Calu3 (cell line): ENCODE measurements around the gene AMPH. TPM values are rescaled to one million over a fixed set of nuclear protein-coding genes. Genes with fewer than 3 reads are reported as not detected.

Experiments
- BruUV-seq: library from RNA; stranded (reverse); fragments of 400-500 nt; replicated peaks from 2 replicates; lab custom pipeline; 2021; lab: Mats Ljungman, UMichigan
- CTCF ChIA-PET: fragments of 300-600 bp; sonication (Branson Sonifier 250); formaldehyde crosslinking; loops from one replicate; lab custom pipeline; 2022; ENCODE audit warnings: antibody characterized with exemption; lab: Charles Lee
- DNase-seq: peaks from one replicate; pipeline ENCODE4 v3.0.0; 2022
- H3K27ac Mint-ChIP-seq: one replicate; pipeline ENCODE4 v1.8.0; 2022; ENCODE audit warnings: mixed read lengths; ENCODE audit not compliant: unreplicated experiment
- H3K27me3 Mint-ChIP-seq: one replicate; pipeline ENCODE4 v1.8.0; 2022; ENCODE audit warnings: mixed read lengths; ENCODE audit not compliant: unreplicated experiment
- H3K36me3 Mint-ChIP-seq: one replicate; pipeline ENCODE4 v1.8.0; 2022; ENCODE audit warnings: mild to moderate bottlenecking, moderate library complexity, mixed read lengths; ENCODE audit not compliant: insufficient read depth, unreplicated experiment
- H3K4me1 Mint-ChIP-seq: one replicate; pipeline ENCODE4 v1.8.0; 2022; ENCODE audit warnings: mild to moderate bottlenecking, low read depth, mixed read lengths; ENCODE audit not compliant: unreplicated experiment
- H3K4me3 Mint-ChIP-seq: one replicate; pipeline ENCODE4 v1.8.0; 2022; ENCODE audit warnings: mild to moderate bottlenecking, low read depth, moderate library complexity, mixed read lengths; ENCODE audit not compliant: unreplicated experiment
- H3K9me3 Mint-ChIP-seq: one replicate; pipeline ENCODE4 v1.8.0; 2022; ENCODE audit warnings: low read depth, mixed read lengths; ENCODE audit not compliant: unreplicated experiment
- intact Hi-C: fragments of 100-400 bp; cut with micrococcal nuclease; formaldehyde crosslinking; loops from one replicate; pipeline ENCODE4 v1.10.0; 2022; ENCODE audit not compliant: unreplicated experiment
- total RNA-seq: library from RNA; stranded (reverse); gene quantifications from 2 replicates; pipeline ENCODE4 v1.2.3, GENCODE V29; 2022
- TF ChIP-seq, protein P1 (sequence below): fragments of 200-600 bp; IDR thresholded peaks from one replicate; pipeline ENCODE4 v1.8.0; 2022; ENCODE audit warnings: antibody characterized with exemption; ENCODE audit not compliant: unreplicated experiment

AMPH gene
- total RNA-seq, 1 experiment from 2014 or later: not detected

DNA sequence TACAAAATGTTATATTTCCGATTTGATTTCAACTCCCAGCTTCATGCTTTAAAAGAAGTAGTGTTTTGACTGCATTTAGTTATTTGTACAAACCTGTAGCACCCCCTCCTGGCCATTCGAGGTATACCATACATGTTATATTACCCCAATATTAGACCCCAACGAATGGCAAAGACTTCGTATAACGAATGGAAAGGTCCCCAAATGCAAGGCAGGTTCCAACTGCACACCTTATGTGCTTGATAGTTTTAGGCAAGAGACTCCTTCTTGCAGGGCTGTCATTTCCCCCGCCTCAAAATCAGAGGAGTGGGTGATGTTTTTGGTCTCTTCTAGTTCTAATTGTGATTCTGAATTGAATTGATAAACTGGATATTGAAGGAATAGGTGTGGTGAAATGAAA, 256.7 kb downstream of the AMPH start:
- peaks cover 27% of the 10 kb centered on the region for H3K27me3 Mint-ChIP-seq
- TF ChIP-seq, protein P1, sequence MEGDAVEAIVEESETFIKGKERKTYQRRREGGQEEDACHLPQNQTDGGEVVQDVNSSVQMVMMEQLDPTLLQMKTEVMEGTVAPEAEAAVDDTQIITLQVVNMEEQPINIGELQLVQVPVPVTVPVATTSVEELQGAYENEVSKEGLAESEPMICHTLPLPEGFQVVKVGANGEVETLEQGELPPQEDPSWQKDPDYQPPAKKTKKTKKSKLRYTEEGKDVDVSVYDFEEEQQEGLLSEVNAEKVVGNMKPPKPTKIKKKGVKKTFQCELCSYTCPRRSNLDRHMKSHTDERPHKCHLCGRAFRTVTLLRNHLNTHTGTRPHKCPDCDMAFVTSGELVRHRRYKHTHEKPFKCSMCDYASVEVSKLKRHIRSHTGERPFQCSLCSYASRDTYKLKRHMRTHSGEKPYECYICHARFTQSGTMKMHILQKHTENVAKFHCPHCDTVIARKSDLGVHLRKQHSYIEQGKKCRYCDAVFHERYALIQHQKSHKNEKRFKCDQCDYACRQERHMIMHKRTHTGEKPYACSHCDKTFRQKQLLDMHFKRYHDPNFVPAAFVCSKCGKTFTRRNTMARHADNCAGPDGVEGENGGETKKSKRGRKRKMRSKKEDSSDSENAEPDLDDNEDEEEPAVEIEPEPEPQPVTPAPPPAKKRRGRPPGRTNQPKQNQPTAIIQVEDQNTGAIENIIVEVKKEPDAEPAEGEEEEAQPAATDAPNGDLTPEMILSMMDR: peak; percentile 72
- H3K9me3 Mint-ChIP-seq: no peaks in the 10 kb centered on the region
- no peak overlapping the region for H3K4me3 Mint-ChIP-seq
- intact Hi-C loops: no loop called here
- BruUV-seq: no TSS peak
- H3K36me3 Mint-ChIP-seq: no peaks in the 10 kb centered on the region
- peak; percentile 47 for DNase-seq
- no peaks in the 10 kb centered on the region for H3K4me1 Mint-ChIP-seq
- CTCF ChIA-PET: interaction anchor here (1.2 to 1.4 kb wide), 2 partner anchors 8 to 39 kb away, joined by 4 to 8 read pairs; no protein-coding TSS in a partner anchor
- no peak overlapping the region for H3K27ac Mint-ChIP-seq

DNA sequence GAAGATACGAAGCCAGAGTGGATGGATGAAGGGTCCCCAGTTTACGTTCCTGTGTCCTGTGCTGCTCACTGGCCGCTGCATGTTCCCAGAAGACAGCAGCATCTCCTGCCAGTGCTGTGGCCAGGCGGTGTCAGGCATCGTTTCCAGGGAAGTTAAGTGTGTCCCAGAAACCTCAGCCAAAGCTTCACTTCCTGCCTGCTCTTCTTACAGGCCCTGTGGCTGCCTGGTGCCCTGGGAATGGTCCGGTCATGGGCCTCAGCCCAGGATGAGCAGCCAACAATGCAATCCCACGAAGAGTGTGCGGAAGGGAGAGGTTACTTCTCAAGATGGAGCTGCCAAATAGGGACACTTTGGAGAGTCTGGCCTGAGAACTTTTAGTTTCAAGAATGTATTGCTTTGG, 258.0 kb downstream of the AMPH start:
- CTCF ChIA-PET: interaction anchor here (1.4 kb wide), 1 partner anchor 10 kb away, joined by 4 read pairs; no protein-coding TSS in a partner anchor
- H3K4me3 Mint-ChIP-seq: no peak overlapping the region
- BruUV-seq: no TSS peak
- no peak overlapping the region for H3K27ac Mint-ChIP-seq
- peaks cover 14% of the 10 kb centered on the region for H3K27me3 Mint-ChIP-seq
- no peaks in the 10 kb centered on the region for H3K9me3 Mint-ChIP-seq
- H3K36me3 Mint-ChIP-seq: no peaks in the 10 kb centered on the region
- H3K4me1 Mint-ChIP-seq: no peaks in the 10 kb centered on the region
- no peak for DNase-seq
- intact Hi-C loops: no loop called here
- TF ChIP-seq, protein P1: no peak

DNA sequence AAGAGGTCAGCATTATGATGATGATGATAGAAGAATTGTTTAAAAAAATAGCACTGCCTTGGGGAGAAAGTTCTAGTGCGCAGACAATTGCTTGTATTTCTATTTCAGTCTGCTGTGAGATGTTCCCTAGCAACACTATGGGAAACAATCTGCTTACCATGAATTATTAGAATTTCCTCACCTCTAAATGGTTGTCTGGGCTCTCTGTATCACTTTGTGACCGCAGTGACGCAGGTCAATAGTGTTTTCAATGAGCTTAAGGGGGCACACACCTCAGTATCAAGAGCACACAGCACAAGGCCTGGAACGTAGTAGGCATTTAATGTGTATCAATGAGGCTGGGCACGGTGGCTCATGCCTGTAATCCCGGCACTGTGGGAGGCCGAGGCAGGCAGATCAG, 258.9 kb downstream of the AMPH start:
- H3K27ac Mint-ChIP-seq: no peak overlapping the region
- no peak for DNase-seq
- no peaks in the 10 kb centered on the region for H3K36me3 Mint-ChIP-seq
- peaks cover 12% of the 10 kb centered on the region for H3K27me3 Mint-ChIP-seq
- CTCF ChIA-PET: no interaction called here
- H3K4me1 Mint-ChIP-seq: no peaks in the 10 kb centered on the region
- no peak overlapping the region for H3K4me3 Mint-ChIP-seq
- no TSS peak for BruUV-seq
- no peaks in the 10 kb centered on the region for H3K9me3 Mint-ChIP-seq
- TF ChIP-seq, protein P1: no peak
- intact Hi-C loops: no loop called here

DNA sequence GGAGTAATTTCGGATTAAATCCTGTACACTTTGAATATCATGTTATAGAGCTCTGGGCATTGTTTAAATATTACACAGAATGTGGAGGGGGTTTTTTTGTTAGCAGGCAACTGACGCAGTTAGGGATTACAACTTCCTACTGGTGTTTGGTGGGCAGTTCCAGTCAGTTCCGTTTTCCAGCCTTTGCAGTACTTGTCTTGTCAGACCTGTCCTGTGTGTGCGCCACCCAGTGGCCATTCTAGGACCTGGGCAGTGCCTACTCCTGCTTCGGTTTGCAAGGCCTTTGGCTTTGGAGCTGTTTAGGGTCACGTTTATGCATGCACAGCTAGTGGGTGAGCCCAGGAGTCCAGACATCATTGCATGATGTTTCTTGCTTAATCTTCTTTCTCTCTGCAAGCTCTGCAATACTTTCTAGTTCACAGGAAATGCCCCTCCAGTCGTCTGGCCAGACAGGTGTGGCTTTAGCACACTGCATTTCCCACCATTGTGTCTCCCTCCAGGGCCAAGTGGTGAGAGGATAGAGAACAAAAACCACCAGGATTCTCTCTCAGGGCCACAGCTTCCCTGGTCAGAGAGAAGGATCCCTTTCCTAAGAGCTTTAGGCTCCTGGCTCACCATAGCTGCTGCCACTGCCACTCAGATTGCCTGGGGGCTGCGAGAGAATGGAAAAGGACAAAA, 261.2 kb downstream of the AMPH start:
- CTCF ChIA-PET: interaction anchor here (0.5 to 1.3 kb wide), 7 partner anchors 14 to 1102 kb away, joined by 3 to 4 read pairs (median 4); no protein-coding TSS in a partner anchor
- no peaks in the 10 kb centered on the region for H3K4me1 Mint-ChIP-seq
- BruUV-seq: no TSS peak
- H3K36me3 Mint-ChIP-seq: no peaks in the 10 kb centered on the region
- peak; percentile 95 for DNase-seq
- H3K27ac Mint-ChIP-seq: no peak overlapping the region
- no peaks in the 10 kb centered on the region for H3K9me3 Mint-ChIP-seq
- TF ChIP-seq, protein P1: peak; percentile 94
- intact Hi-C loops: no loop called here
- no peaks in the 10 kb centered on the region for H3K27me3 Mint-ChIP-seq
- no peak overlapping the region for H3K4me3 Mint-ChIP-seq
